Mesendoderm (in vitro differentiated cells): ENCODE data around the gene AAK1.
A peak's percentile ranks its signal among the peaks of the same experiment; 100 is the strongest.

Source experiments
- DNase-seq: peaks from one replicate; pipeline ENCODE4 v3.0.0; 2013
- H2AK5ac ChIP-seq: 2 replicates; pipeline ENCODE4 v1.6.1; 2013; ENCODE audit warnings: low read length, inconsistent platforms
- H2BK120ac ChIP-seq: 2 replicates; pipeline ENCODE4 v1.6.1; 2013; ENCODE audit warnings: low read depth, mild to moderate bottlenecking, low read length, moderate library complexity, mixed read lengths
- H2BK15ac ChIP-seq: replicated peaks from 2 replicates; pipeline ENCODE4 v1.6.1; 2013; ENCODE audit warnings: low read depth, mild to moderate bottlenecking, moderate library complexity
- H2BK5ac ChIP-seq: 2 replicates; pipeline ENCODE4 v1.6.1; 2013; ENCODE audit warnings: low read length, inconsistent platforms
- H3K18ac ChIP-seq: 2 replicates; pipeline ENCODE4 v1.6.1; 2013; ENCODE audit warnings: mild to moderate bottlenecking, low read length, mixed read lengths
- H3K23ac ChIP-seq: one replicate; pipeline ENCODE4 v1.6.1; 2013; ENCODE audit warnings: low read length
- H3K27ac ChIP-seq: 2 replicates; pipeline ENCODE4 v1.5.1; 2013; ENCODE audit warnings: low read depth, mild to moderate bottlenecking, inconsistent platforms, low read length, moderate library complexity
- H3K27me3 ChIP-seq: 2 replicates; pipeline ENCODE4 v1.6.1; 2013; ENCODE audit warnings: low read length, control low read depth, mild to moderate bottlenecking, inconsistent platforms; ENCODE audit not compliant: insufficient read depth, poor library complexity
- H3K36me3 ChIP-seq: 2 replicates; pipeline ENCODE4 v1.6.1; 2013; ENCODE audit warnings: low read length, inconsistent platforms; ENCODE audit not compliant: control insufficient read depth, insufficient read depth
- H3K4ac ChIP-seq: one replicate; pipeline ENCODE4 v1.6.1; 2013; ENCODE audit warnings: low read depth, mild to moderate bottlenecking, low read length, moderate library complexity
- H3K4me1 ChIP-seq: 2 replicates; pipeline ENCODE4 v1.6.1; 2013; ENCODE audit warnings: low read depth, low read length, inconsistent platforms; ENCODE audit not compliant: control insufficient read depth
- H3K4me2 ChIP-seq: 2 replicates; pipeline ENCODE4 v1.6.1; 2013; ENCODE audit warnings: low read length
- H3K4me3 ChIP-seq: 2 replicates; pipeline ENCODE4 v1.5.1; 2013; ENCODE audit warnings: mild to moderate bottlenecking, low read length
- H3K56ac ChIP-seq: one replicate; pipeline ENCODE4 v1.6.1; 2013; ENCODE audit warnings: low read length
- H3K79me1 ChIP-seq: 2 replicates; pipeline ENCODE4 v1.6.1; 2013; ENCODE audit warnings: low read length, inconsistent platforms
- H3K79me2 ChIP-seq: 2 replicates; pipeline ENCODE4 v1.6.1; 2013; ENCODE audit warnings: mild to moderate bottlenecking, low read length; ENCODE audit not compliant: control insufficient read depth, insufficient read depth
- H3K9ac ChIP-seq: 2 replicates; pipeline ENCODE4 v1.6.1; 2013; ENCODE audit warnings: low read length, inconsistent platforms
- H4K5ac ChIP-seq: one replicate; pipeline ENCODE4 v1.6.1; 2013; ENCODE audit warnings: low read length
- H4K8ac ChIP-seq: one replicate; pipeline ENCODE4 v1.6.1; 2013; ENCODE audit warnings: low read depth, mild to moderate bottlenecking, control low read depth, low read length, moderate library complexity
- WGBS: extraction: QIAGEN DNeasy Blood & Tissue Kit; methylation state at CpG from one replicate; pipeline ENCODE4 v1.1.7; 2013; ENCODE audit warnings: low lambda C conversion rate, missing lambda C conversion rate; ENCODE audit not compliant: insufficient coverage; ENCODE audit errors: extremely low coverage; 5-methylcytosine and 5-hydroxymethylcytosine counted together

Gene AAK1

GRCh38 chr2:69461404-69461803 is 182.1 kb downstream of the AAK1 start:
- Histone ChIP-seq H3K79me1 (no peaks in the 10 kb centered on the region), H2BK120ac (no peak overlapping the region), H3K56ac (no peak overlapping the region), H3K4ac (no peak overlapping the region), H3K27me3 (no peaks in the 10 kb centered on the region), H3K79me2 (no peaks in the 10 kb centered on the region), H4K5ac (no peak overlapping the region), H3K4me1 (no peaks in the 10 kb centered on the region), H2AK5ac (no peak overlapping the region), H3K4me2 (no peak overlapping the region), H4K8ac (no peak overlapping the region), H2BK15ac (no peak overlapping the region), H3K9ac (no peak overlapping the region), H3K27ac (no peak overlapping the region), H3K4me3 (no peak overlapping the region), H3K23ac (no peak overlapping the region), H3K18ac (no peak overlapping the region), H2BK5ac (no peak overlapping the region), H3K36me3 (peaks cover 3% of the 10 kb centered on the region)
- no CpG with 5 or more reads among the region's 6 CpGs for WGBS
- no peak for DNase-seq

- no CpG with 5 or more reads among the region's 4 CpGs for WGBS
- H3K18ac ChIP-seq: no peak overlapping the region
- H3K23ac ChIP-seq: no peak overlapping the region
- H2BK120ac ChIP-seq: no peak overlapping the region
- no peak overlapping the region for H3K4me2 ChIP-seq
- no peak overlapping the region for H2BK15ac ChIP-seq
- no peaks in the 10 kb centered on the region for H3K4me1 ChIP-seq
- no peak overlapping the region for H4K8ac ChIP-seq
- no peak overlapping the region for H3K4me3 ChIP-seq
- DNase-seq: no peak
- no peak overlapping the region for H4K5ac ChIP-seq
- H3K27me3 ChIP-seq: no peaks in the 10 kb centered on the region
- H3K9ac ChIP-seq: no peak overlapping the region
- no peak overlapping the region for H3K56ac ChIP-seq
- no peak overlapping the region for H2AK5ac ChIP-seq
- peaks cover 3% of the 10 kb centered on the region for H3K36me3 ChIP-seq
- H3K79me2 ChIP-seq: no peaks in the 10 kb centered on the region
- H3K79me1 ChIP-seq: no peaks in the 10 kb centered on the region
- no peak overlapping the region for H3K4ac ChIP-seq
- H2BK5ac ChIP-seq: no peak overlapping the region
- no peak overlapping the region for H3K27ac ChIP-seq
Measured at GRCh38 chr2:69459936-69460335, 183.6 kb downstream of the AAK1 start.

GRCh38 chr2:69456950-69457445 is 186.5 kb downstream of the AAK1 start:
- Histone ChIP-seq H3K27ac (no peak overlapping the region), H3K4me1 (peaks cover 2% of the 10 kb centered on the region), H3K4me2 (no peak overlapping the region), H2BK15ac (no peak overlapping the region), H2AK5ac (no peak overlapping the region), H3K79me1 (no peaks in the 10 kb centered on the region), H3K36me3 (no peaks in the 10 kb centered on the region), H3K27me3 (no peaks in the 10 kb centered on the region), H3K4ac (no peak overlapping the region), H3K18ac (no peak overlapping the region), H4K8ac (no peak overlapping the region), H3K56ac (no peak overlapping the region), H3K79me2 (no peaks in the 10 kb centered on the region), H3K9ac (no peak overlapping the region), H2BK120ac (no peak overlapping the region), H3K4me3 (no peak overlapping the region), H3K23ac (no peak overlapping the region), H2BK5ac (no peak overlapping the region), H4K5ac (no peak overlapping the region)
- no peak for DNase-seq

- Histone ChIP-seq H2AK5ac (no peak overlapping the region), H2BK15ac (no peak overlapping the region), H4K5ac (no peak overlapping the region), H3K36me3 (no peaks in the 10 kb centered on the region), H3K18ac (no peak overlapping the region), H3K56ac (no peak overlapping the region), H2BK120ac (no peak overlapping the region), H3K79me1 (no peaks in the 10 kb centered on the region), H3K4me2 (no peak overlapping the region), H2BK5ac (no peak overlapping the region), H3K79me2 (no peaks in the 10 kb centered on the region), H3K27ac (no peak overlapping the region), H3K4me1 (peaks cover 4% of the 10 kb centered on the region), H3K23ac (no peak overlapping the region), H4K8ac (no peak overlapping the region), H3K27me3 (no peaks in the 10 kb centered on the region), H3K4ac (no peak overlapping the region), H3K9ac (no peak overlapping the region), H3K4me3 (no peak overlapping the region)
- DNase-seq: no peak
- no CpG with 5 or more reads among the region's 7 CpGs for WGBS
Measured at GRCh38 chr2:69456154-69456553, 187.4 kb downstream of the AAK1 start.

- Histone ChIP-seq H3K4me2 (no peak overlapping the region), H3K18ac (no peak overlapping the region), H3K79me1 (no peaks in the 10 kb centered on the region), H2BK120ac (no peak overlapping the region), H2BK5ac (no peak overlapping the region), H3K9ac (no peak overlapping the region), H4K8ac (no peak overlapping the region), H3K27ac (no peak overlapping the region), H3K23ac (no peak overlapping the region), H3K27me3 (no peaks in the 10 kb centered on the region), H2BK15ac (no peak overlapping the region), H4K5ac (no peak overlapping the region), H3K4me1 (peaks cover 10% of the 10 kb centered on the region), H3K56ac (no peak overlapping the region), H3K36me3 (no peaks in the 10 kb centered on the region), H3K4me3 (no peak overlapping the region), H2AK5ac (no peak overlapping the region), H3K79me2 (no peaks in the 10 kb centered on the region), H3K4ac (no peak overlapping the region)
- no CpG with 5 or more reads among the region's 2 CpGs for WGBS
- no peak for DNase-seq
Measured at GRCh38 chr2:69454976-69455375, 188.6 kb downstream of the AAK1 start.

GRCh38 chr2:69453475-69454129 is 189.9 kb downstream of the AAK1 start:
- no peak overlapping the region for H3K27ac ChIP-seq
- DNase-seq: no peak

More at GRCh38 chr2:69453475-69454129, 189.9 kb downstream of the AAK1 start:
- H3K4me2 ChIP-seq: no peak overlapping the region
- no peaks in the 10 kb centered on the region for H3K79me1 ChIP-seq
- H3K36me3 ChIP-seq: no peaks in the 10 kb centered on the region
- H3K9ac ChIP-seq: no peak overlapping the region
- H3K4me3 ChIP-seq: no peak overlapping the region
- H2BK15ac ChIP-seq: no peak overlapping the region
- H2BK5ac ChIP-seq: no peak overlapping the region
- no peaks in the 10 kb centered on the region for H3K79me2 ChIP-seq
- no peak overlapping the region for H4K8ac ChIP-seq
- no peaks in the 10 kb centered on the region for H3K27me3 ChIP-seq
- WGBS: no CpG with 5 or more reads among the region's 4 CpGs
- H4K5ac ChIP-seq: no peak overlapping the region
- H3K4ac ChIP-seq: peak overlapping the region; percentile 64
- no peak overlapping the region for H2BK120ac ChIP-seq
- peaks cover 12% of the 10 kb centered on the region for H3K4me1 ChIP-seq
- no peak overlapping the region for H2AK5ac ChIP-seq
- no peak overlapping the region for H3K23ac ChIP-seq
- no peak overlapping the region for H3K56ac ChIP-seq
- H3K18ac ChIP-seq: peak overlapping the region; percentile 25
